Neural progenitor cell (in vitro differentiated cells): ENCODE results near the gene MRPS21. TPM values are rescaled to one million over a fixed set of nuclear protein-coding genes. Genes with fewer than 3 reads are reported as not detected.
A peak's percentile ranks its signal among the peaks of the same experiment; 100 is the strongest.

Source experiments
- DNase-seq: peaks from one replicate; pipeline ENCODE4 v3.0.0-alpha.2; 2016; ENCODE audit warnings: low spot score
- H2AFZ ChIP-seq: fragments of 200-600 bp; sonication (generic); replicated peaks from 2 replicates; pipeline ENCODE4 v1.6.1; 2016; ENCODE audit warnings: antibody characterized with exemption
- H3F3A ChIP-seq: fragments of 200-600 bp; sonication (generic); 2 replicates; pipeline ENCODE4 v1.6.1; 2016; ENCODE audit warnings: antibody characterized with exemption, low read depth
- H3K27ac ChIP-seq: fragments of 200-600 bp; sonication (generic); 2 replicates; pipeline ENCODE4 v1.5.1; 2016; ENCODE audit warnings: mild to moderate bottlenecking
- H3K27me3 ChIP-seq: fragments of 200-600 bp; sonication (generic); 2 replicates; pipeline ENCODE4 v1.6.1; 2016; ENCODE audit warnings: mild to moderate bottlenecking, moderate library complexity
- H3K36me3 ChIP-seq: fragments of 200-600 bp; sonication (generic); 2 replicates; pipeline ENCODE4 v1.5.1; 2016
- H3K4me1 ChIP-seq: fragments of 200-600 bp; sonication (generic); 2 replicates; pipeline ENCODE4 v1.6.1; 2016; ENCODE audit warnings: mixed run types
- H3K4me2 ChIP-seq: fragments of 200-600 bp; sonication (generic); 2 replicates; pipeline ENCODE4 v1.6.1; 2016
- H3K4me3 ChIP-seq: fragments of 200-600 bp; sonication (generic); 2 replicates; pipeline ENCODE4 v1.5.1; 2016
- H3K79me2 ChIP-seq: fragments of 200-600 bp; sonication (generic); 2 replicates; pipeline ENCODE4 v1.6.1; 2016; ENCODE audit warnings: low read depth
- H3K9ac ChIP-seq: fragments of 200-600 bp; sonication (generic); 2 replicates; pipeline ENCODE4 v1.6.1; 2016
- H3K9me3 ChIP-seq: fragments of 200-600 bp; sonication (generic); 2 replicates; pipeline ENCODE4 v1.5.1; 2016; ENCODE audit warnings: low read depth
- H4K20me1 ChIP-seq: fragments of 200-600 bp; sonication (generic); 2 replicates; pipeline ENCODE4 v1.6.1; 2016; ENCODE audit warnings: low read depth
- H3K27ac Mint-ChIP-seq: 3 replicates; pipeline ENCODE4 v1.8.0; 2021; ENCODE audit warnings: mixed read lengths
- H3K27me3 Mint-ChIP-seq: 2 replicates; pipeline ENCODE4 v1.8.0; 2022; ENCODE audit warnings: low read depth, mild to moderate bottlenecking, inconsistent platforms, moderate library complexity, mixed read lengths; ENCODE audit not compliant: insufficient read depth
- H3K36me3 Mint-ChIP-seq: 3 replicates; pipeline ENCODE4 v1.8.0; 2021; ENCODE audit warnings: mixed read lengths
- H3K4me1 Mint-ChIP-seq: 3 replicates; pipeline ENCODE4 v1.8.0; 2021; ENCODE audit warnings: mixed read lengths
- H3K4me3 Mint-ChIP-seq: 3 replicates; pipeline ENCODE4 v1.8.0; 2021; ENCODE audit warnings: mild to moderate bottlenecking, moderate library complexity, mixed read lengths
- H3K9me3 Mint-ChIP-seq: 3 replicates; pipeline ENCODE4 v1.8.0; 2020; ENCODE audit warnings: mixed read lengths
- CTCF ChIP-seq: fragments of 200-600 bp; sonication (generic); IDR thresholded peaks from 2 replicates; pipeline ENCODE4 v1.5.1; 2017; ENCODE audit warnings: antibody characterized with exemption, mild to moderate bottlenecking
- EZH2 ChIP-seq: fragments of 200-600 bp; sonication (generic); IDR thresholded peaks from 2 replicates; pipeline ENCODE4 v1.6.1; 2017; ENCODE audit warnings: antibody characterized with exemption, mild to moderate bottlenecking, moderate library complexity
- EZH2phosphoT487 ChIP-seq: fragments of 200-600 bp; sonication (generic); IDR thresholded peaks from 2 replicates; pipeline ENCODE4 v1.6.1; 2017; ENCODE audit warnings: antibody characterized with exemption
- total RNA-seq: library from RNA; depleted of rRNA; stranded (reverse); fragments of >200 nt; gene quantifications from 2 replicates; pipeline ENCODE4 v1.2.3, GENCODE V29; 2015; ENCODE audit warnings: low replicate concordance

The MRPS21 gene
- total RNA-seq, 1 donor from 2014 or later, result 75.1 TPM

GRCh38 chr1:150268705-150269403 lies 24.8 kb upstream of the MRPS21 start, which contains the start of gene APH1A:
TSS of gene APH1A (minus strand) at chr1:150269016. CDS start at chr1:150268810, 206 bp downstream.
- peak; percentile 98 for DNase-seq
- peaks cover 3% of the 10 kb centered on the region for H4K20me1 ChIP-seq
- H3K9me3 ChIP-seq, result no peaks in the 10 kb centered on the region
- peaks cover 27% of the 10 kb centered on the region for H3K4me1 ChIP-seq
- TF ChIP-seq EZH2phosphoT487 (no peak), CTCF (no peak), EZH2 (no peak)
- no peaks in the 10 kb centered on the region for H3K36me3 ChIP-seq
- peak within 1 kb of the TSS; percentile 54 for H2AFZ ChIP-seq
- Mint-ChIP-seq H3K27me3 (peaks cover 4% of the 10 kb centered on the region), H3K9me3 (no peaks in the 10 kb centered on the region), H3K4me3 (peak within 1 kb of the TSS; percentile 95), H3K27ac (peak within 1 kb of the TSS; percentile 98), H3K36me3 (peaks cover 8% of the 10 kb centered on the region), H3K4me1 (peaks cover 55% of the 10 kb centered on the region)
- H3K4me2 ChIP-seq, result peak within 1 kb of the TSS; percentile 98
- peak within 1 kb of the TSS; percentile 81 for H3K4me3 ChIP-seq
- peak within 1 kb of the TSS; percentile 89 for H3K9ac ChIP-seq
- peaks cover 34% of the 10 kb centered on the region for H3K79me2 ChIP-seq
- peaks cover 36% of the 10 kb centered on the region for H3F3A ChIP-seq
- H3K27me3 ChIP-seq, result no peaks in the 10 kb centered on the region
- peak within 1 kb of the TSS; percentile 17 for H3K27ac ChIP-seq

GRCh38 chr1:150269451-150269850 lies 24.2 kb upstream of the MRPS21 start:
- Histone ChIP-seq H3K9ac (no peak overlapping the region), H3K27me3 (no peaks in the 10 kb centered on the region), H3K79me2 (peaks cover 37% of the 10 kb centered on the region), H3K4me2 (peak overlapping the region; percentile 98), H2AFZ (no peak overlapping the region), H3K4me3 (peak overlapping the region; percentile 81), H3K4me1 (peaks cover 28% of the 10 kb centered on the region), H3K9me3 (no peaks in the 10 kb centered on the region), H3K36me3 (no peaks in the 10 kb centered on the region), H4K20me1 (peaks cover 3% of the 10 kb centered on the region), H3F3A (peaks cover 34% of the 10 kb centered on the region), H3K27ac (peak overlapping the region; percentile 17)
- TF ChIP-seq EZH2 (no peak), CTCF (no peak), EZH2phosphoT487 (no peak)
- peaks cover 8% of the 10 kb centered on the region for H3K36me3 Mint-ChIP-seq
- H3K27me3 Mint-ChIP-seq, result peaks cover 4% of the 10 kb centered on the region
- peaks cover 55% of the 10 kb centered on the region for H3K4me1 Mint-ChIP-seq
- no peaks in the 10 kb centered on the region for H3K9me3 Mint-ChIP-seq
- peak overlapping the region; percentile 98 for H3K27ac Mint-ChIP-seq
- no peak for DNase-seq
- H3K4me3 Mint-ChIP-seq, result peak overlapping the region; percentile 95

GRCh38 chr1:150271291-150271959 lies 22.2 kb upstream of the MRPS21 start:
- H3K27me3 Mint-ChIP-seq, result peaks cover 4% of the 10 kb centered on the region
- H3K27ac Mint-ChIP-seq, result peak overlapping the region; percentile 98
- Histone ChIP-seq H3K4me1 (peaks cover 28% of the 10 kb centered on the region), H3K79me2 (peaks cover 37% of the 10 kb centered on the region), H3K4me3 (no peak overlapping the region), H4K20me1 (peaks cover 3% of the 10 kb centered on the region), H3K4me2 (peak overlapping the region; percentile 89), H3F3A (peaks cover 26% of the 10 kb centered on the region), H3K27ac (peak overlapping the region; percentile 94), H3K9ac (no peak overlapping the region), H3K27me3 (no peaks in the 10 kb centered on the region), H3K36me3 (no peaks in the 10 kb centered on the region), H3K9me3 (no peaks in the 10 kb centered on the region), H2AFZ (no peak overlapping the region)
- no peaks in the 10 kb centered on the region for H3K9me3 Mint-ChIP-seq
- H3K36me3 Mint-ChIP-seq, result peaks cover 13% of the 10 kb centered on the region
- H3K4me3 Mint-ChIP-seq, result peak overlapping the region; percentile 85
- TF ChIP-seq CTCF, result no peak
- TF ChIP-seq EZH2, result no peak
- no peak for TF ChIP-seq EZH2phosphoT487
- H3K4me1 Mint-ChIP-seq, result peaks cover 55% of the 10 kb centered on the region
- DNase-seq, result no peak
